ENCODE data around the gene LPO. TPM values are rescaled to one million over a fixed set of nuclear protein-coding genes. Genes with fewer than 3 reads are reported as not detected.

Gene LPO
- total and polyA plus RNA-seq, 10 of the 15 experiments (the other 5 are each of a cell fraction or from before 2014, with no cell fraction given), result 0.03 to 0.11 (median 0.06) TPM; not detected in 7

- TF ChIP-seq TBL1XR1 (IDR thresholded peaks at IDR 0.05; ENCODE audit: low read depth, low read length), result no peak
- no peak for TF ChIP-seq ZNF622 (IDR thresholded peaks at IDR 0.05)
- TF ChIP-seq, protein P1, sequence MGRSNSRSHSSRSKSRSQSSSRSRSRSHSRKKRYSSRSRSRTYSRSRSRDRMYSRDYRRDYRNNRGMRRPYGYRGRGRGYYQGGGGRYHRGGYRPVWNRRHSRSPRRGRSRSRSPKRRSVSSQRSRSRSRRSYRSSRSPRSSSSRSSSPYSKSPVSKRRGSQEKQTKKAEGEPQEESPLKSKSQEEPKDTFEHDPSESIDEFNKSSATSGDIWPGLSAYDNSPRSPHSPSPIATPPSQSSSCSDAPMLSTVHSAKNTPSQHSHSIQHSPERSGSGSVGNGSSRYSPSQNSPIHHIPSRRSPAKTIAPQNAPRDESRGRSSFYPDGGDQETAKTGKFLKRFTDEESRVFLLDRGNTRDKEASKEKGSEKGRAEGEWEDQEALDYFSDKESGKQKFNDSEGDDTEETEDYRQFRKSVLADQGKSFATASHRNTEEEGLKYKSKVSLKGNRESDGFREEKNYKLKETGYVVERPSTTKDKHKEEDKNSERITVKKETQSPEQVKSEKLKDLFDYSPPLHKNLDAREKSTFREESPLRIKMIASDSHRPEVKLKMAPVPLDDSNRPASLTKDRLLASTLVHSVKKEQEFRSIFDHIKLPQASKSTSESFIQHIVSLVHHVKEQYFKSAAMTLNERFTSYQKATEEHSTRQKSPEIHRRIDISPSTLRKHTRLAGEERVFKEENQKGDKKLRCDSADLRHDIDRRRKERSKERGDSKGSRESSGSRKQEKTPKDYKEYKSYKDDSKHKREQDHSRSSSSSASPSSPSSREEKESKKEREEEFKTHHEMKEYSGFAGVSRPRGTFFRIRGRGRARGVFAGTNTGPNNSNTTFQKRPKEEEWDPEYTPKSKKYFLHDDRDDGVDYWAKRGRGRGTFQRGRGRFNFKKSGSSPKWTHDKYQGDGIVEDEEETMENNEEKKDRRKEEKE (IDR thresholded peaks at IDR 0.05), result no peak
- no peak for TF ChIP-seq POLR2AphosphoS2 (IDR thresholded peaks at IDR 0.05; ENCODE audit: low read depth, low read length)
- TF ChIP-seq NR2F1 (conservative IDR thresholded peaks at IDR 0.05), result peak; percentile 48; the same call in 1 of the 2 replicates
- no peak for TF ChIP-seq PML (IDR thresholded peaks at IDR 0.05; ENCODE audit: low read length)
- TF ChIP-seq, protein P2, sequence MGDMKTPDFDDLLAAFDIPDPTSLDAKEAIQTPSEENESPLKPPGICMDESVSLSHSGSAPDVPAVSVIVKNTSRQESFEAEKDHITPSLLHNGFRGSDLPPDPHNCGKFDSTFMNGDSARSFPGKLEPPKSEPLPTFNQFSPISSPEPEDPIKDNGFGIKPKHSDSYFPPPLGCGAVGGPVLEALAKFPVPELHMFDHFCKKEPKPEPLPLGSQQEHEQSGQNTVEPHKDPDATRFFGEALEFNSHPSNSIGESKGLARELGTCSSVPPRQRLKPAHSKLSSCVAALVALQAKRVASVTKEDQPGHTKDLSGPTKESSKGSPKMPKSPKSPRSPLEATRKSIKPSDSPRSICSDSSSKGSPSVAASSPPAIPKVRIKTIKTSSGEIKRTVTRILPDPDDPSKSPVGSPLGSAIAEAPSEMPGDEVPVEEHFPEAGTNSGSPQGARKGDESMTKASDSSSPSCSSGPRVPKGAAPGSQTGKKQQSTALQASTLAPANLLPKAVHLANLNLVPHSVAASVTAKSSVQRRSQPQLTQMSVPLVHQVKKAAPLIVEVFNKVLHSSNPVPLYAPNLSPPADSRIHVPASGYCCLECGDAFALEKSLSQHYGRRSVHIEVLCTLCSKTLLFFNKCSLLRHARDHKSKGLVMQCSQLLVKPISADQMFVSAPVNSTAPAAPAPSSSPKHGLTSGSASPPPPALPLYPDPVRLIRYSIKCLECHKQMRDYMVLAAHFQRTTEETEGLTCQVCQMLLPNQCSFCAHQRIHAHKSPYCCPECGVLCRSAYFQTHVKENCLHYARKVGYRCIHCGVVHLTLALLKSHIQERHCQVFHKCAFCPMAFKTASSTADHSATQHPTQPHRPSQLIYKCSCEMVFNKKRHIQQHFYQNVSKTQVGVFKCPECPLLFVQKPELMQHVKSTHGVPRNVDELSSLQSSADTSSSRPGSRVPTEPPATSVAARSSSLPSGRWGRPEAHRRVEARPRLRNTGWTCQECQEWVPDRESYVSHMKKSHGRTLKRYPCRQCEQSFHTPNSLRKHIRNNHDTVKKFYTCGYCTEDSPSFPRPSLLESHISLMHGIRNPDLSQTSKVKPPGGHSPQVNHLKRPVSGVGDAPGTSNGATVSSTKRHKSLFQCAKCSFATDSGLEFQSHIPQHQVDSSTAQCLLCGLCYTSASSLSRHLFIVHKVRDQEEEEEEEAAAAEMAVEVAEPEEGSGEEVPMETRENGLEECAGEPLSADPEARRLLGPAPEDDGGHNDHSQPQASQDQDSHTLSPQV (IDR thresholded peaks at IDR 0.05), result peak; percentile 73; the same call in 1 of the 2 replicates
- TF ChIP-seq ZNF24 (IDR thresholded peaks at IDR 0.05), result no peak
- no peak for TF ChIP-seq NR2C1 (IDR thresholded peaks at IDR 0.05)
- TF ChIP-seq, protein P3, sequence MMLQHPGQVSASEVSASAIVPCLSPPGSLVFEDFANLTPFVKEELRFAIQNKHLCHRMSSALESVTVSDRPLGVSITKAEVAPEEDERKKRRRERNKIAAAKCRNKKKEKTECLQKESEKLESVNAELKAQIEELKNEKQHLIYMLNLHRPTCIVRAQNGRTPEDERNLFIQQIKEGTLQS (IDR thresholded peaks at IDR 0.05; ENCODE audit: borderline replicate concordance, extremely low read depth, low read depth, low read length), result peak; percentile 41; the same call in 1 of the 2 replicates
- no peak for TF ChIP-seq RELA (IDR thresholded peaks at IDR 0.05; ENCODE audit: borderline replicate concordance, partially characterized antibody)
- TF ChIP-seq, protein P4, sequence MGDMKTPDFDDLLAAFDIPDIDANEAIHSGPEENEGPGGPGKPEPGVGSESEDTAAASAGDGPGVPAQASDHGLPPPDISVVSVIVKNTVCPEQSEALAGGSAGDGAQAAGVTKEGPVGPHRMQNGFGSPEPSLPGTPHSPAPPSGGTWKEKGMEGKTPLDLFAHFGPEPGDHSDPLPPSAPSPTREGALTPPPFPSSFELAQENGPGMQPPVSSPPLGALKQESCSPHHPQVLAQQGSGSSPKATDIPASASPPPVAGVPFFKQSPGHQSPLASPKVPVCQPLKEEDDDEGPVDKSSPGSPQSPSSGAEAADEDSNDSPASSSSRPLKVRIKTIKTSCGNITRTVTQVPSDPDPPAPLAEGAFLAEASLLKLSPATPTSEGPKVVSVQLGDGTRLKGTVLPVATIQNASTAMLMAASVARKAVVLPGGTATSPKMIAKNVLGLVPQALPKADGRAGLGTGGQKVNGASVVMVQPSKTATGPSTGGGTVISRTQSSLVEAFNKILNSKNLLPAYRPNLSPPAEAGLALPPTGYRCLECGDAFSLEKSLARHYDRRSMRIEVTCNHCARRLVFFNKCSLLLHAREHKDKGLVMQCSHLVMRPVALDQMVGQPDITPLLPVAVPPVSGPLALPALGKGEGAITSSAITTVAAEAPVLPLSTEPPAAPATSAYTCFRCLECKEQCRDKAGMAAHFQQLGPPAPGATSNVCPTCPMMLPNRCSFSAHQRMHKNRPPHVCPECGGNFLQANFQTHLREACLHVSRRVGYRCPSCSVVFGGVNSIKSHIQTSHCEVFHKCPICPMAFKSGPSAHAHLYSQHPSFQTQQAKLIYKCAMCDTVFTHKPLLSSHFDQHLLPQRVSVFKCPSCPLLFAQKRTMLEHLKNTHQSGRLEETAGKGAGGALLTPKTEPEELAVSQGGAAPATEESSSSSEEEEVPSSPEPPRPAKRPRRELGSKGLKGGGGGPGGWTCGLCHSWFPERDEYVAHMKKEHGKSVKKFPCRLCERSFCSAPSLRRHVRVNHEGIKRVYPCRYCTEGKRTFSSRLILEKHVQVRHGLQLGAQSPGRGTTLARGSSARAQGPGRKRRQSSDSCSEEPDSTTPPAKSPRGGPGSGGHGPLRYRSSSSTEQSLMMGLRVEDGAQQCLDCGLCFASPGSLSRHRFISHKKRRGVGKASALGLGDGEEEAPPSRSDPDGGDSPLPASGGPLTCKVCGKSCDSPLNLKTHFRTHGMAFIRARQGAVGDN (IDR thresholded peaks at IDR 0.05), result peak; percentile 86
- 0 out of 2 replicates have a peak, but pooled peaks have one; percentile 53 for TF ChIP-seq BACH1 (IDR thresholded peaks at IDR 0.05; ENCODE audit: borderline replicate concordance)
- peak; percentile 82 for TF ChIP-seq RAD51 (IDR thresholded peaks at IDR 0.05)
- TF ChIP-seq ZBTB33 (IDR thresholded peaks at IDR 0.05), result no peak
Observed at GRCh38 chr17:58249270-58250133, 11.1 kb downstream of the LPO start (continued).

Data from GM12878 (cell line).